HG02885 (cell line): ENCODE data around the gene CNKSR2.

Experiments
- ATAC-seq: cut with Tn5 transposase; IDR thresholded peaks from one replicate; pipeline ENCODE4 v1.9.1; 2021; ENCODE audit warnings: mild to moderate bottlenecking; ENCODE audit not compliant: unreplicated experiment, poor library complexity

CNKSR2 gene

GRCh38 chrX:21374163-21374993 lies at the start of gene CNKSR2:
TSS of gene CNKSR2 (plus strand) at chrX:21374418. CDS start at chrX:21374898, 480 bp downstream.
- ATAC-seq = peak; percentile 79

GRCh38 chrX:21354725-21355124 lies 19.5 kb upstream of the CNKSR2 start:
- ATAC-seq = no peak

- no peak for ATAC-seq
These were observed 18.4 kb upstream of the CNKSR2 start for GRCh38 chrX:21355831-21356230.

GRCh38 chrX:21369613-21370012 lies 4.6 kb upstream of the CNKSR2 start:
- no peak for ATAC-seq

DNA sequence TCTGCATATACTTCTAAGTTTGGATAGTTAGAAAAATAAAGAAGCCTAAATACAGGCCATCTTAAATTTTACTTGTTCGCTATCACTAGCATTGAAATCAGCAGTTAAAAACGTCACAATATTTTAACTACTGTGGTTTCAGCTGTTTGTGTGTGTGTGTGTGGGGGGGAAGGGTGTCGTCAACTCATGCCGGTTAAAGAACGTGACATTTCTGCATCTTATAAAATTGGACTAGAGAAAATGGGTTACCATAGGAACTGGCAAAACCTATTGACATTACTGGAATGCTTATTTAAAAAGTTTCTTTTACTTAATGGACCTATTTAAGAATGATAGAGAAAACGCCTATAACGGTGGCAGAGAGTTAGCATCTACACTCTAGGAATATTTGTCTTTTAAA lies 1.2 kb upstream of the CNKSR2 start:
- ATAC-seq = no peak

GRCh38 chrX:21373637-21374162 lies 518 bp upstream of the CNKSR2 start:
- ATAC-seq = peak; percentile 39

GRCh38 chrX:21374994-21375707 lies 933 bp downstream of the CNKSR2 start:
- peak; percentile 14 for ATAC-seq

GRCh38 chrX:21375708-21376009 lies 1.4 kb downstream of the CNKSR2 start:
- no peak for ATAC-seq

GRCh38 chrX:21376636-21377035 lies 2.4 kb downstream of the CNKSR2 start:
- ATAC-seq = no peak

DNA sequence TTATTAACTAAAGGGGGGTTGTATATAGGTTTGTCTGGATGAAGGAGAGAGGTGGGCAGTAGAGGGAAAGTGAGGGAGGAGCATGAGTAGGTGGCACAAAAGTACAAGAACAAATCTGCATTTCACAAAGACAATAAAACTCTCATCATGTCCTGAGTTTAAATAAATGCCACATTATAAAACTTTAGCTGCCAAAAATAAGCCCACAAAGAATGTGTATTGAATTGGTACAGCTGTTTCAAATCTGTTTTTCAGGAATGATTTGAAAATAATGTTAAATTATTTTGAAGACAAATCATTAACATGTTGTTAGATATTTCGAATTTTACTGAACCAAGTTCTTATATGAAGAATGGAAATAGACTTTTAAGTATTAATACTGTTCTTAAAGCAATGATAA lies 5.8 kb downstream of the CNKSR2 start:
- ATAC-seq = no peak

GRCh38 chrX:21382715-21383114 lies 8.5 kb downstream of the CNKSR2 start:
- peak; percentile 69 for ATAC-seq

GRCh38 chrX:21383546-21383945 lies 9.3 kb downstream of the CNKSR2 start:
- ATAC-seq = no peak

DNA sequence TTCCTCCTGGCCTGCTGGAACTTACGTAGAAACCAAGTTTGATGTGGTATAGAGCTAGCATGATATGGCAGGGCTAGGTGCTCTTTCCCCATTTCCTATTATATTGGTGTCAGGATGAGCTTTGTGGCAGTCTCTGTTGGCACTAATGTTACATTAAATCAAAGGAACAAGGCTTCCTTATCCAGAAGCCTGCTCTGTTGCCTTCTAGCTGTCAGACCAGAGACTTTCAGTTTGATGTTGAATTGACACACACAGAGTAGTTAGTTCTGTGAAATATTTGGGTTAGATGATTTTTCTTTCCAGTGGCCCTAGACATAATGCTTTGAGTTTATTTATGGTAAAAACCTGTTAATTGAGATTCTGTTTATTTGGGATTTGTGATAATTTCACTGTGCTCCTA lies 10.0 kb downstream of the CNKSR2 start:
- no peak for ATAC-seq

DNA sequence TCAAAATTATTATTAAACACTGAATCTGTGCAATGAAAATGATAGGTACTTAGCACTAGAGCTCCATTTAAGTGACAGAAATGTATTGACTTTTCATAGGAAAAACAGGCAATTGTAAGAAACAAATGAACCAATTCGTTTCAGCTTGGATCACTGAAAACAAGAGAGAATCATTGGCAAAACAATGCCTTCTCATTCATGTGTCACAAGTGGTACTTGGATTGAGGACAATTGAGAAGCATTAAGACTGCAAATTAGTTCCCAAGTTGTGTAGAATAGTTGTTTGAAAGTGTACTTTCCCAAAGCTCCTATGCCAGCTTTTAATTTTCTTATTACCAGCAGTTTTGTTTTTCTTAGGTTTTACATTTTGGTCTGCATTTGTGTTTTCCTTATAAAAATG lies 20.6 kb downstream of the CNKSR2 start:
- no peak for ATAC-seq

GRCh38 chrX:21398426-21398825 lies 24.2 kb downstream of the CNKSR2 start:
- ATAC-seq = no peak

DNA sequence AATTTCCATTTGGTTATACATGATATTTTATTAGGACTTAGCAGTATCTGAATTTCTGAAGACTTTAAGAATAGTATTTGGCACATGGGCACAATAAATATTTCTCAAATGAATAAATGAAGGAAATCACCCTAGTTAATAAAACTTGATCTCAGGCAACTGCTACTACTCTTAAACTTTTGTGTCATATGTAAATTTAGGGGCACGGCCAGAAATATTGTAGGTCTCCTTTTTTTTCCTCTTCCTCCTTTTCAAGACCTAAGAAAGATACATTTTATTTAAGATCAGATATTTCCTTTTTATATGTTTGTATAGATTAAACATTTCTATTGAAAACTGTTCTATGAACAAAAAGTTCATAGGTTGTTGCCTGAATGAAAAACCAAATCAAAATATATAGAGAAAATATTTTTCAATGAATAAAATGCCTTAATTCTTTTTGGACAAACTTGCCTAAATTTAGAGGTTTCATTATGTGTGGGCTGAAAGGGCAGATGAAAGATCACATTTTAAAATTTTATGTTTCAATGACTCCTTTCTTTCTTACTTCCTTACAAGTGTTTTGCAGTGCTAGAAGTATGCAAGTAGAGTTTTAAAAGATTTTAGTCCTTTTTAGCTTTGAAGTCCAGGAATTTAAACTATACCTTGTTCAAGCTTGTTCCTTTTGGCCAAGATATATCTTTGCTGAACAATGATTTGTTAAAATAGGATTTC lies 26.3 kb downstream of the CNKSR2 start:
- ATAC-seq = no peak

GRCh38 chrX:21408307-21408706 lies 34.1 kb downstream of the CNKSR2 start:
- no peak for ATAC-seq

DNA sequence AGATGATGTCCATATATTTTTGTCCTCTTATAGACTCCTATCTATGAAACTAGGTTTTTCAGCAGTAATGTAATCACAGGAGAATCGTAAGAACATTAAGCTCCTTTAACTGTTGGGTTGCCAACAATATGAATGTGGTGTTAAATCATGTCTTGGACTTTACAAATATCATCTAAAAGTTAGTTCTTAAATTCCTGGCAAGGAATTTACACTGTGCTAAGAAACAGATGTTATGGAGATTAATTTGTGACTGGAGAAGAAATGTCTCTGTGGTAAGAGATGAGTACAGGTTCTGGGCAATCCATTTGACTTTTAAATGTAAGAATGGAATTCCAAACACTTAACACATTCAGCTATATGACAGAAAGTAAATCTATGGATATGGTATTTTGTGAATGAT lies 34.6 kb downstream of the CNKSR2 start:
- ATAC-seq = no peak

- no peak for ATAC-seq
These were observed 37.8 kb downstream of the CNKSR2 start for GRCh38 chrX:21412029-21412428.

DNA sequence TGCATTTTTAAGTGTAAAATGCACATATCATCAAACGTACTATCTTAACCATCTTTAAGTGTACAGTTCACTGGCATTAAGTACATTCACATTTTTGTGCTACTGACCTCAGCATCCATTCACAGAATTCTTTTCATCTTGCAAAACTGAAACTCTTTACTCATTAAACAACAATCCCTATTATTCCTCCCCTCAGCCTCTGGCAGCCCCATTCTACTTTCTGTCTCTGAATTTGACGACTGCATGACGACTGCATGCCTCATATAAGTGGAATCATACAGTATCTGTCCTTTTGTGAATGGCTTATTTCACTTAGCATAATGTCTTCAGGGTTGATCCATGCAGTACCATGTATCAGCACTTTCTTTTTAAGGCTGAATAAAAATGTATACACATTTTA lies 38.7 kb downstream of the CNKSR2 start:
- no peak for ATAC-seq

- no peak for ATAC-seq
These were observed 52.9 kb downstream of the CNKSR2 start for GRCh38 chrX:21427086-21427485.
